ENCODE measurements around the gene ADGRL3. TPM values are rescaled to one million over a fixed set of nuclear protein-coding genes. Genes with fewer than 3 reads are reported as not detected.

Gene ADGRL3
- total and polyA plus RNA-seq, 12 donors, result 2.4 to 182 (median 22.1) TPM

- H3K4me1 ChIP-seq (replicated peaks in 1 of 2), result peaks cover 0 to 6% of the 10 kb centered on the region in 2 donors
- no peak for DNase-seq
- no peaks in the 10 kb centered on the region for H3K27me3 ChIP-seq
- no peaks in the 10 kb centered on the region for H3K36me3 ChIP-seq (replicated peaks in 1 of 2)
- intact Hi-C loops (cut with DNase I), result no loop called here
- H3K9me3 ChIP-seq (replicated peaks in 1 of 3), result no peaks in the 10 kb centered on the region
- no peak overlapping the region for H3K4me3 ChIP-seq
- TF ChIP-seq CTCF (IDR thresholded peaks at IDR 0.05) (no peak), POLR2A (IDR thresholded peaks at IDR 0.05) (no peak)
- WGBS, 4 donors, result 48 to 73% (median 54%) methylated on average over 2 of the region's 2 CpGs
- H3K27ac ChIP-seq, result no peak overlapping the region
These were observed 721.8 kb downstream of the ADGRL3 start for GRCh38 chr4:61921920-61922319.

GRCh38 chr4:61922766-61923165, 722.6 kb downstream of the ADGRL3 start:
- H3K9me3 ChIP-seq (replicated peaks in 1 of 3), result no peaks in the 10 kb centered on the region
- no peak overlapping the region for H3K4me3 ChIP-seq
- no peak for DNase-seq
- H3K4me1 ChIP-seq (replicated peaks in 1 of 2), result peaks cover 0 to 6% of the 10 kb centered on the region in 2 donors
- 73 to 76% (median 75%) methylated on average over 4 of the region's 4 CpGs for WGBS, 4 donors
- intact Hi-C loops (cut with DNase I), result no loop called here
- H3K36me3 ChIP-seq (replicated peaks in 1 of 2), result no peaks in the 10 kb centered on the region
- no peak overlapping the region for H3K27ac ChIP-seq
- TF ChIP-seq CTCF (IDR thresholded peaks at IDR 0.05) (no peak), POLR2A (IDR thresholded peaks at IDR 0.05) (no peak)
- H3K27me3 ChIP-seq, result no peaks in the 10 kb centered on the region

- TF ChIP-seq CTCF (IDR thresholded peaks at IDR 0.05) (no peak), POLR2A (IDR thresholded peaks at IDR 0.05) (no peak)
- WGBS, 4 donors, result 52 to 63% (median 59%) methylated on average over 3 of the region's 3 CpGs
- Histone ChIP-seq H3K27ac (no peak overlapping the region), H3K4me1 (replicated peaks in 1 of 2) (peaks cover 0 to 6% of the 10 kb centered on the region in 2 donors), H3K27me3 (no peaks in the 10 kb centered on the region), H3K36me3 (replicated peaks in 1 of 2) (no peaks in the 10 kb centered on the region), H3K4me3 (no peak overlapping the region), H3K9me3 (replicated peaks in 1 of 3) (no peaks in the 10 kb centered on the region)
- DNase-seq, result no peak
- intact Hi-C loops (cut with DNase I), result no loop called here
These were observed 723.1 kb downstream of the ADGRL3 start for GRCh38 chr4:61923179-61923578.

- Histone ChIP-seq H3K27me3 (no peaks in the 10 kb centered on the region), H3K4me1 (replicated peaks in 1 of 2) (peaks cover 0 to 6% of the 10 kb centered on the region in 2 donors), H3K9me3 (replicated peaks in 1 of 3) (no peaks in the 10 kb centered on the region), H3K27ac (no peak overlapping the region), H3K4me3 (no peak overlapping the region), H3K36me3 (replicated peaks in 1 of 2) (no peaks in the 10 kb centered on the region)
- WGBS, 4 donors, result 82 to 95% (median 92%) methylated on average over 1 of the region's 1 CpG
- no peak for DNase-seq
- TF ChIP-seq POLR2A (IDR thresholded peaks at IDR 0.05) (no peak), CTCF (IDR thresholded peaks at IDR 0.05) (no peak)
- intact Hi-C loops (cut with DNase I), result no loop called here
These were observed 724.0 kb downstream of the ADGRL3 start for GRCh38 chr4:61924131-61924530.

Measured in adrenal gland (tissue), 12 donors.